SK-N-SH (cell line): ENCODE measurements around the gene SIRPA. TPM values are rescaled to one million over a fixed set of nuclear protein-coding genes. Genes with fewer than 3 reads are reported as not detected.

ENCODE experiments used
- CTCF ChIA-PET: fragments of 300-600, 350-600 bp; formaldehyde crosslinking; extraction: SDS; loops from one replicate; lab custom pipeline; 2021; lab: Yijun Ruan, JAX
- POLR2A ChIA-PET: fragments of 350-600 bp; sonication (Branson Sonifier 250); formaldehyde crosslinking; extraction: SDS; loops from one replicate; lab custom pipeline; 2020; ENCODE audit warnings: antibody characterized with exemption, inconsistent platforms; lab: Yijun Ruan, JAX
- DNase-seq: peaks from one replicate; pipeline ENCODE4 v3.0.0; 2012
- H2AFZ ChIP-seq: fragments of 200-600 bp; sonication (generic); 2 replicates; pipeline ENCODE4 v1.8.1; 2016; ENCODE audit warnings: antibody characterized with exemption, mild to moderate bottlenecking, low read depth
- H3F3A ChIP-seq: fragments of 200-600 bp; sonication (generic); replicated peaks from 2 replicates; pipeline ENCODE3; 2016; ENCODE audit warnings: antibody characterized with exemption, mild to moderate bottlenecking; ENCODE audit not compliant: insufficient read depth
- H3K27ac ChIP-seq, 2 experiments: fragments of 200-500 bp in 1 of 2; fragments of 200-600 bp in 1 of 2; sonication (Bioruptor generic) in 1 of 2; sonication (generic), shearing (Covaris generic) in 1 of 2; 2 replicates each; pipeline versions ENCODE4 v1.5.1 to v1.6.1; 2014 to 2016; ENCODE audit warnings: low read depth in 2 of 2, inconsistent platforms in 1 of 2, low read length in 1 of 2, mild to moderate bottlenecking in 1 of 2, mixed read lengths in 1 of 2
- H3K27me3 ChIP-seq: fragments of 200-600 bp; sonication (generic), shearing (Covaris generic); 2 replicates; pipeline ENCODE4 v1.6.1; 2016; ENCODE audit warnings: mixed run types; ENCODE audit not compliant: insufficient read depth
- H3K36me3 ChIP-seq, 2 experiments: fragments of 200-500 bp in 1 of 2; fragments of 200-600 bp in 1 of 2; sonication (Bioruptor generic) in 1 of 2; sonication (generic) in 1 of 2; replicated peaks in 1 of 2; 2 replicates each; pipeline versions ENCODE3 to v1.5.1; 2014 to 2016; ENCODE audit warnings: low read length in 1 of 2, mild to moderate bottlenecking in 1 of 2; ENCODE audit not compliant: insufficient read depth in 2 of 2, control insufficient read depth in 1 of 2
- H3K4me1 ChIP-seq, 2 experiments: fragments of 200-500 bp in 1 of 2; fragments of 200-600 bp in 1 of 2; sonication (Bioruptor generic) in 1 of 2; sonication (generic), shearing (Covaris generic) in 1 of 2; 2 replicates each; pipeline versions ENCODE4 v1.5.1 to v1.6.1; 2014 to 2016; ENCODE audit warnings: low read depth in 1 of 2, low read length in 1 of 2, mixed run types in 1 of 2; ENCODE audit not compliant: insufficient read depth in 2 of 2, control insufficient read depth in 1 of 2
- H3K4me2 ChIP-seq: fragments of 200-600 bp; sonication (generic), shearing (Covaris generic); 2 replicates; pipeline ENCODE4 v1.6.1; 2017; ENCODE audit warnings: mixed run types
- H3K4me3 ChIP-seq, 2 experiments: fragments of 200-500 bp in 1 of 2; fragments of 200-600 bp in 1 of 2; sonication (Bioruptor generic) in 1 of 2; sonication (generic), shearing (Covaris generic) in 1 of 2; 2 replicates each; pipeline versions ENCODE4 v1.5.1 to v1.8.1; 2014 to 2016; ENCODE audit warnings: low read depth in 2 of 2, inconsistent platforms in 1 of 2, low read length in 1 of 2, mild to moderate bottlenecking in 1 of 2, mixed read lengths in 1 of 2, moderate library complexity in 1 of 2
- H3K79me2 ChIP-seq: fragments of 200-600 bp; sonication (generic); 2 replicates; pipeline ENCODE4 v1.8.1; 2017; ENCODE audit warnings: mild to moderate bottlenecking; ENCODE audit not compliant: insufficient read depth
- H3K9ac ChIP-seq: fragments of 200-600 bp; sonication (generic); 2 replicates; pipeline ENCODE4 v1.6.1; 2017; ENCODE audit warnings: mixed run types
- H3K9me2 ChIP-seq: fragments of 200-600 bp; sonication (generic); 2 replicates; pipeline ENCODE4 v1.6.1; 2017; ENCODE audit warnings: mixed run types
- H3K9me3 ChIP-seq: fragments of 200-600 bp; sonication (generic); 2 replicates; pipeline ENCODE4 v1.6.1; 2017; ENCODE audit warnings: mixed run types, mild to moderate bottlenecking, moderate library complexity
- H4K20me1 ChIP-seq: fragments of 200-600 bp; sonication (generic); 2 replicates; pipeline ENCODE4 v1.6.1; 2017; ENCODE audit warnings: mild to moderate bottlenecking, mixed run types; ENCODE audit not compliant: insufficient read depth
- CHD2 ChIP-seq: fragments of 150-350 bp; IDR thresholded peaks from 2 replicates; pipeline ENCODE4 v1.6.1; 2018; ENCODE audit warnings: low read length; ENCODE audit not compliant: partially characterized antibody
- ELF1 ChIP-seq: IDR thresholded peaks from 2 replicates; pipeline ENCODE4 v1.4.0; 2012
- EP300 ChIP-seq, 2 experiments: IDR thresholded peaks; 2 replicates each; pipeline versions ENCODE4 v1.4.0 to v1.6.1; 2012; ENCODE audit warnings: borderline replicate concordance in 1 of 2, low read depth in 1 of 2, low read length in 1 of 2
- EZH2phosphoT487 ChIP-seq: fragments of 200-600 bp; sonication (generic); IDR thresholded peaks from 2 replicates; pipeline ENCODE4 v1.6.1; 2017; ENCODE audit warnings: low read depth, mixed run types, mild to moderate bottlenecking, antibody characterized with exemption, moderate library complexity, borderline replicate concordance
- FOXM1 ChIP-seq: IDR thresholded peaks from 2 replicates; pipeline ENCODE4 v1.4.0; 2012; ENCODE audit warnings: low read depth, mild to moderate bottlenecking
- GABPA ChIP-seq: IDR thresholded peaks from 2 replicates; pipeline ENCODE4 v1.4.0; 2012; ENCODE audit warnings: low read depth, mild to moderate bottlenecking
- JUND ChIP-seq: IDR thresholded peaks from 2 replicates; pipeline ENCODE4 v1.4.0; 2012
- MEF2A ChIP-seq: IDR thresholded peaks from 2 replicates; pipeline ENCODE4 v1.4.0; 2012; ENCODE audit warnings: low read depth, borderline replicate concordance
- MXI1 ChIP-seq: IDR thresholded peaks from 2 replicates; pipeline ENCODE4 v1.6.1; 2012; ENCODE audit warnings: mild to moderate bottlenecking, low read depth, low read length, improper control_type of control experiment
- RAD21 ChIP-seq: IDR thresholded peaks from 2 replicates; pipeline ENCODE4 v1.6.1; 2012; ENCODE audit warnings: mild to moderate bottlenecking, low read length
- RCOR1 ChIP-seq: fragments of 150-350 bp; IDR thresholded peaks from 2 replicates; pipeline ENCODE4 v1.6.1; 2017; ENCODE audit warnings: antibody characterized with exemption, low read length
- RXRA ChIP-seq: IDR thresholded peaks from 2 replicates; pipeline ENCODE4 v1.4.0; 2012; ENCODE audit warnings: low read depth, mild to moderate bottlenecking, borderline replicate concordance
- SMC3 ChIP-seq: IDR thresholded peaks from 2 replicates; pipeline ENCODE4 v1.6.1; 2012; ENCODE audit warnings: low read depth, low read length, improper control_type of control experiment
- TAF1 ChIP-seq: IDR thresholded peaks from 2 replicates; pipeline ENCODE4 v1.6.1; 2012; ENCODE audit warnings: low read depth, mild to moderate bottlenecking, low read length, moderate library complexity, borderline replicate concordance
- TCF12 ChIP-seq: IDR thresholded peaks from 2 replicates; pipeline ENCODE4 v1.4.0; 2012
- TEAD4 ChIP-seq: IDR thresholded peaks from 2 replicates; pipeline ENCODE4 v1.4.0; 2012; ENCODE audit warnings: mild to moderate bottlenecking, borderline replicate concordance; ENCODE audit not compliant: insufficient read depth
- YY1 ChIP-seq: IDR thresholded peaks from 2 replicates; pipeline ENCODE4 v1.4.0; 2012; ENCODE audit warnings: low read depth, mild to moderate bottlenecking
- WGBS: methylation state at CpG from one replicate; pipeline ENCODE4 v1.1.6; 2017; ENCODE audit warnings: low lambda C conversion rate; 5-methylcytosine and 5-hydroxymethylcytosine counted together
- polyA plus RNA-seq, 3 experiments: library from polyadenylated mRNA; depleted of rRNA; stranded (reverse); fragments of >200 nt; gene quantifications; 2 replicates each; pipeline ENCODE4 v1.2.3, GENCODE V29; 2012
- TF ChIP-seq, protein P1 (sequence below): IDR thresholded peaks from 2 replicates; pipeline ENCODE4; 2012
- TF ChIP-seq, protein P2 (sequence below): fragments of 150-350 bp; IDR thresholded peaks from 2 replicates; pipeline ENCODE4 v1.6.1; 2016; ENCODE audit warnings: mild to moderate bottlenecking, low read depth, low read length
- TF ChIP-seq, protein P3 (sequence below): fragments of 150-350 bp; IDR thresholded peaks from 2 replicates; pipeline ENCODE4 v1.6.1; 2017; ENCODE audit warnings: antibody characterized with exemption, low read length, low read depth, borderline replicate concordance
- TF ChIP-seq, protein P4 (sequence below): IDR thresholded peaks from 2 replicates; pipeline ENCODE4 v1.4.0; 2012; ENCODE audit warnings: low read depth
- TF ChIP-seq, protein P5 (sequence below): IDR thresholded peaks from 2 replicates; pipeline ENCODE4 v1.4.0; 2012; ENCODE audit warnings: low read depth, borderline replicate concordance

SIRPA gene
- polyA plus RNA-seq, 1 of the 3 experiments (the other 2 are of a cell fraction) = 9.1 TPM

DNA sequence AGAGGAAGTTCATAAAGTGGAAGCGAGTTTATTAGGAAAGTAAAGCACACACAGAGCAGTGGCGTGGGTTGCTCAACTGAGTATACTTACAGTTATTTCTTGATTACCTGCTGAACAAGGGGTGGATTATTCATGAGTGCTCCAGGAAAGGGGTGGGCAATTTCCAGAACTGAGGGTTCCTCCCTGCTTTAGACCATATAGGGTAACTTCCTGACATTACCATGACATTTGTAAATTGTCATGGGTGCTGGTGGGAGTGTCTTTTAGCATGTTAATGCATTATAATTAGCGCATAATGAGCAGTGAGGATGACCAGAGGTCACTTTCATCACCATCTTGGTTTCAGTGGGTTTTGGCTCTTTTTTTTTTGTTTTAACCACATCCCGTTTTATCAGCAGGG is 68.9 kb downstream of the SIRPA start:
- no peak overlapping the region for H3K4me2 ChIP-seq
- CTCF ChIA-PET = interaction anchor here (1.2 to 3.2 kb wide), 5 partner anchors 42 to 247 kb away, joined by 3 to 18 read pairs (median 3); no protein-coding TSS in a partner anchor

DNA sequence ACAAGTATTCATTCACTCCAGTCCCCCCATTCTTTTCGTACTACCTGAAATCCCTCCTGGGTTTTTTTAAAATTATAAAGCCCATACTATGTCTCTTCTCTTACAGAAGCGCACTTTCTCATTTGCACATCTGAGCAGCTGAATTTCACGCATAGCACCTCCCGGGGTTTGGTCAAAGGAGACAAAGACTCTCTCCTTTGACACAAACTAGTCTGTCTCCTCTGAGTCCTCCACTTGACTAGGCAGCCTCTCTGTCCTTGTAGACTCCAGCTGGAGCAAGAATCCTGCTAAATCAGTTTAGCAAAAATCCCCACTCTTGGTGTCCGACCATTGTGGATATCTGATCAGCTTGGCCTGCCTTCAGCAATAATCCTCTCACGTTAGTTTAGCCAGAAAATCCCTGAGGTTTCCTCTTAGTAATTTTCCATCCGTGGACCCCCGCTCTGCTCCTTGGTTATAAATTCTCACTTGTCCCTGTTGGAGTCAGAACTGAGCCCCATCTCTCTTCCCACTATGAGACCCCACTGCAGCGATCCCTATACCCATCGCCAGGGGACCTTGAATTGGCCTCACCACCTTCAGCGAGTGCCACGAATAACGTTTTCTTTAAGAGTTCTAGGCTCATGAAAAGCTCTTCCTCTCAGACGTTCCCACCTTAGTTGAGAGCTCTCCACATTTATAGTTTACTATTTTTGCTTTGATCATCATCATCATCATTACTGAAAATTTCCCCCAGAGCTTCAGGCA is 69.6 kb downstream of the SIRPA start:
- no peaks in the 10 kb centered on the region for H3K9me3 ChIP-seq
- POLR2A ChIA-PET = no interaction called here
- 85% methylated on average over 14 of the region's 14 CpGs for WGBS
- TF ChIP-seq ELF1 (no peak), TAF1 (no peak), GABPA (no peak), TCF12 (no peak), JUND (no peak), TEAD4 (no peak), CHD2 (no peak), FOXM1 (no peak), EZH2phosphoT487 (no peak), RCOR1 (no peak), MXI1 (no peak)
- TF ChIP-seq, protein P1, sequence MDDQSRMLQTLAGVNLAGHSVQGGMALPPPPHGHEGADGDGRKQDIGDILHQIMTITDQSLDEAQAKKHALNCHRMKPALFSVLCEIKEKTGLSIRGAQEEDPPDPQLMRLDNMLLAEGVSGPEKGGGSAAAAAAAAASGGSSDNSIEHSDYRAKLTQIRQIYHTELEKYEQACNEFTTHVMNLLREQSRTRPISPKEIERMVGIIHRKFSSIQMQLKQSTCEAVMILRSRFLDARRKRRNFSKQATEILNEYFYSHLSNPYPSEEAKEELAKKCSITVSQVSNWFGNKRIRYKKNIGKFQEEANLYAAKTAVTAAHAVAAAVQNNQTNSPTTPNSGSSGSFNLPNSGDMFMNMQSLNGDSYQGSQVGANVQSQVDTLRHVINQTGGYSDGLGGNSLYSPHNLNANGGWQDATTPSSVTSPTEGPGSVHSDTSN = no peak
- TF ChIP-seq, protein P2, sequence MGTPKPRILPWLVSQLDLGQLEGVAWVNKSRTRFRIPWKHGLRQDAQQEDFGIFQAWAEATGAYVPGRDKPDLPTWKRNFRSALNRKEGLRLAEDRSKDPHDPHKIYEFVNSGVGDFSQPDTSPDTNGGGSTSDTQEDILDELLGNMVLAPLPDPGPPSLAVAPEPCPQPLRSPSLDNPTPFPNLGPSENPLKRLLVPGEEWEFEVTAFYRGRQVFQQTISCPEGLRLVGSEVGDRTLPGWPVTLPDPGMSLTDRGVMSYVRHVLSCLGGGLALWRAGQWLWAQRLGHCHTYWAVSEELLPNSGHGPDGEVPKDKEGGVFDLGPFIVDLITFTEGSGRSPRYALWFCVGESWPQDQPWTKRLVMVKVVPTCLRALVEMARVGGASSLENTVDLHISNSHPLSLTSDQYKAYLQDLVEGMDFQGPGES = no peak
- TF ChIP-seq, protein P3, sequence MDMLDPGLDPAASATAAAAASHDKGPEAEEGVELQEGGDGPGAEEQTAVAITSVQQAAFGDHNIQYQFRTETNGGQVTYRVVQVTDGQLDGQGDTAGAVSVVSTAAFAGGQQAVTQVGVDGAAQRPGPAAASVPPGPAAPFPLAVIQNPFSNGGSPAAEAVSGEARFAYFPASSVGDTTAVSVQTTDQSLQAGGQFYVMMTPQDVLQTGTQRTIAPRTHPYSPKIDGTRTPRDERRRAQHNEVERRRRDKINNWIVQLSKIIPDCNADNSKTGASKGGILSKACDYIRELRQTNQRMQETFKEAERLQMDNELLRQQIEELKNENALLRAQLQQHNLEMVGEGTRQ = no peak

More for the DNA sequence above, 68.9 kb downstream of the SIRPA start:
- Histone ChIP-seq H3K27me3 (peaks cover 33% of the 10 kb centered on the region; the same call in 1 of the 2 replicates), H3K9me2 (no peaks in the 10 kb centered on the region), H3K4me3 (no peak overlapping the region), H3K36me3 (no peaks in the 10 kb centered on the region), H3K79me2 (no peaks in the 10 kb centered on the region), H3K9me3 (no peaks in the 10 kb centered on the region), H3K9ac (no peak overlapping the region), H4K20me1 (no peaks in the 10 kb centered on the region), H3K4me1 (no peaks in the 10 kb centered on the region; a peak in 1 of 4 replicates), H3F3A (no peaks in the 10 kb centered on the region), H2AFZ (no peak overlapping the region), H3K27ac (no peak overlapping the region)
- 88% methylated on average over 4 of the region's 4 CpGs for WGBS
- DNase-seq = no peak
- TF ChIP-seq RCOR1 (no peak), YY1 (no peak), ELF1 (no peak), JUND (no peak), MXI1 (no peak), SMC3 (no peak), RXRA (no peak), EP300 (IDR thresholded peaks at IDR 0.05; ENCODE audit: borderline replicate concordance in 1 of 2, low read depth in 1 of 2, low read length in 1 of 2) (no peak), RAD21 (no peak), MEF2A (no peak), TCF12 (no peak)
- TF ChIP-seq, protein P4, sequence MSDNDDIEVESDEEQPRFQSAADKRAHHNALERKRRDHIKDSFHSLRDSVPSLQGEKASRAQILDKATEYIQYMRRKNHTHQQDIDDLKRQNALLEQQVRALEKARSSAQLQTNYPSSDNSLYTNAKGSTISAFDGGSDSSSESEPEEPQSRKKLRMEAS = no peak
- TF ChIP-seq, protein P1 = no peak
- TF ChIP-seq, protein P5, sequence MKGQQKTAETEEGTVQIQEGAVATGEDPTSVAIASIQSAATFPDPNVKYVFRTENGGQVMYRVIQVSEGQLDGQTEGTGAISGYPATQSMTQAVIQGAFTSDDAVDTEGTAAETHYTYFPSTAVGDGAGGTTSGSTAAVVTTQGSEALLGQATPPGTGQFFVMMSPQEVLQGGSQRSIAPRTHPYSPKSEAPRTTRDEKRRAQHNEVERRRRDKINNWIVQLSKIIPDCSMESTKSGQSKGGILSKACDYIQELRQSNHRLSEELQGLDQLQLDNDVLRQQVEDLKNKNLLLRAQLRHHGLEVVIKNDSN = no peak
- POLR2A ChIA-PET = no interaction called here

More for the DNA sequence above, 69.6 kb downstream of the SIRPA start:
- peaks cover 34% of the 10 kb centered on the region; the same call in 1 of the 2 replicates for H3K27me3 ChIP-seq
- no peak for DNase-seq
- H3K36me3 ChIP-seq = no peaks in the 10 kb centered on the region
- no peaks in the 10 kb centered on the region for H3K9me2 ChIP-seq
- no peak overlapping the region for H3K4me3 ChIP-seq
- no peak overlapping the region for H3K27ac ChIP-seq
- H3K9ac ChIP-seq = no peak overlapping the region
- no peaks in the 10 kb centered on the region; a peak in 1 of 4 replicates for H3K4me1 ChIP-seq
- H4K20me1 ChIP-seq = no peaks in the 10 kb centered on the region
- no peaks in the 10 kb centered on the region for H3K79me2 ChIP-seq
- no peak overlapping the region for H3K4me2 ChIP-seq
- H2AFZ ChIP-seq = no peak overlapping the region
- CTCF ChIA-PET = interaction anchor here (0.6 to 3.2 kb wide), 32 partner anchors 8 to 487 kb away, joined by 3 to 42 read pairs (median 4); no protein-coding TSS in a partner anchor
- H3F3A ChIP-seq = no peaks in the 10 kb centered on the region
